ENCODE measurements around the gene RAD51B.
"Not testable (repeated sequence)": the region's sequence is repeated elsewhere in the genome, so short reads cannot be mapped to it uniquely, and the experiment has no call there.

Gene RAD51B

GRCh38 chr14:68284834-68285233, 465.3 kb downstream of the RAD51B start:
- Histone ChIP-seq H3K36me3 (ENCODE audit: insufficient read depth, low read length) (no peaks in the 10 kb centered on the region), H3K9ac (ENCODE audit: insufficient read length) (peak overlapping the region; percentile 61), H3K9me3 (ENCODE audit: low read depth, low read length) (no peaks in the 10 kb centered on the region), H3K4me3 (peak overlapping the region; percentile 59), H3K27ac (peak overlapping the region; percentile 86)
- DNase-seq (ENCODE audit: low read depth, low spot score), result no peak
- TF ChIP-seq EZH2 (IDR thresholded peaks at IDR 0.05) (no peak), FOXP2 (optimal IDR thresholded peaks at IDR 0.05; ENCODE audit: control extremely low read depth, extremely low read length, insufficient read depth) (no peak), POLR2AphosphoS5 (IDR thresholded peaks at IDR 0.05; ENCODE audit: borderline replicate concordance, low read depth, low read length) (no peak)

GRCh38 chr14:68285421-68286179, 466.0 kb downstream of the RAD51B start:
- no peaks in the 10 kb centered on the region for H3K36me3 ChIP-seq (ENCODE audit: insufficient read depth, low read length)
- H3K9ac ChIP-seq (ENCODE audit: insufficient read length), result peak overlapping the region; percentile 61
- peak; percentile 88 for DNase-seq (ENCODE audit: low read depth, low spot score)
- TF ChIP-seq POLR2AphosphoS5 (IDR thresholded peaks at IDR 0.05; ENCODE audit: borderline replicate concordance, low read depth, low read length), result peak; percentile 40; the same call in 1 of the 2 replicates
- no peak for TF ChIP-seq FOXP2 (optimal IDR thresholded peaks at IDR 0.05; ENCODE audit: control extremely low read depth, extremely low read length, insufficient read depth)
- TF ChIP-seq EZH2 (IDR thresholded peaks at IDR 0.05), result no peak
- H3K4me3 ChIP-seq, result peak overlapping the region; percentile 59
- H3K9me3 ChIP-seq (ENCODE audit: low read depth, low read length), result no peaks in the 10 kb centered on the region
- H3K27ac ChIP-seq, result peak overlapping the region; percentile 86

GRCh38 chr14:68286667-68287066, 467.1 kb downstream of the RAD51B start:
- H3K27ac ChIP-seq, result no peak overlapping the region
- H3K4me3 ChIP-seq, result no peak overlapping the region
- H3K9ac ChIP-seq (ENCODE audit: insufficient read length), result no peak overlapping the region
- DNase-seq (ENCODE audit: low read depth, low spot score), result no peak
- no peaks in the 10 kb centered on the region for H3K9me3 ChIP-seq (ENCODE audit: low read depth, low read length)
- H3K36me3 ChIP-seq (ENCODE audit: insufficient read depth, low read length), result no peaks in the 10 kb centered on the region
- TF ChIP-seq EZH2 (IDR thresholded peaks at IDR 0.05) (no peak), FOXP2 (optimal IDR thresholded peaks at IDR 0.05; ENCODE audit: control extremely low read depth, extremely low read length, insufficient read depth) (no peak), POLR2AphosphoS5 (IDR thresholded peaks at IDR 0.05; ENCODE audit: borderline replicate concordance, low read depth, low read length) (no peak)

GRCh38 chr14:68289452-68289851, 469.9 kb downstream of the RAD51B start:
- not testable (repeated sequence) for H3K4me3 ChIP-seq; H3K9ac ChIP-seq (ENCODE audit: insufficient read length); H3K36me3 ChIP-seq (ENCODE audit: insufficient read depth, low read length); H3K27ac ChIP-seq; H3K9me3 ChIP-seq (ENCODE audit: low read depth, low read length); DNase-seq (ENCODE audit: low read depth, low spot score)

- Histone ChIP-seq H3K27ac (peak overlapping the region; percentile 84), H3K36me3 (ENCODE audit: insufficient read depth, low read length) (no peaks in the 10 kb centered on the region), H3K4me3 (peak overlapping the region; percentile 18; the same call in 1 of the 2 replicates), H3K9ac (ENCODE audit: insufficient read length) (no peak overlapping the region), H3K9me3 (ENCODE audit: low read depth, low read length) (no peaks in the 10 kb centered on the region)
- DNase-seq (ENCODE audit: low read depth, low spot score), result no peak
- TF ChIP-seq EZH2 (IDR thresholded peaks at IDR 0.05) (no peak), FOXP2 (optimal IDR thresholded peaks at IDR 0.05; ENCODE audit: control extremely low read depth, extremely low read length, insufficient read depth) (no peak), POLR2AphosphoS5 (IDR thresholded peaks at IDR 0.05; ENCODE audit: borderline replicate concordance, low read depth, low read length) (no peak)
Observed at GRCh38 chr14:68291820-68292219, 472.2 kb downstream of the RAD51B start.

GRCh38 chr14:68292441-68293215, 473.0 kb downstream of the RAD51B start:
- no peaks in the 10 kb centered on the region for H3K36me3 ChIP-seq (ENCODE audit: insufficient read depth, low read length)
- H3K9ac ChIP-seq (ENCODE audit: insufficient read length), result peak overlapping the region; percentile 34
- DNase-seq (ENCODE audit: low read depth, low spot score), result no peak
- H3K4me3 ChIP-seq, result peak overlapping the region; percentile 52
- TF ChIP-seq EZH2 (IDR thresholded peaks at IDR 0.05) (no peak), POLR2AphosphoS5 (IDR thresholded peaks at IDR 0.05; ENCODE audit: borderline replicate concordance, low read depth, low read length) (no peak), FOXP2 (optimal IDR thresholded peaks at IDR 0.05; ENCODE audit: control extremely low read depth, extremely low read length, insufficient read depth) (no peak)
- H3K9me3 ChIP-seq (ENCODE audit: low read depth, low read length), result no peaks in the 10 kb centered on the region
- H3K27ac ChIP-seq, result peak overlapping the region; percentile 84

GRCh38 chr14:68293404-68293803, 473.8 kb downstream of the RAD51B start:
- peak overlapping the region; percentile 84; the same call in 1 of the 2 replicates for H3K27ac ChIP-seq
- peak overlapping the region; percentile 34 for H3K9ac ChIP-seq (ENCODE audit: insufficient read length)
- TF ChIP-seq EZH2 (IDR thresholded peaks at IDR 0.05) (no peak), POLR2AphosphoS5 (IDR thresholded peaks at IDR 0.05; ENCODE audit: borderline replicate concordance, low read depth, low read length) (no peak), FOXP2 (optimal IDR thresholded peaks at IDR 0.05; ENCODE audit: control extremely low read depth, extremely low read length, insufficient read depth) (no peak)
- DNase-seq (ENCODE audit: low read depth, low spot score), result no peak
- no peaks in the 10 kb centered on the region for H3K9me3 ChIP-seq (ENCODE audit: low read depth, low read length)
- no peak overlapping the region for H3K4me3 ChIP-seq
- H3K36me3 ChIP-seq (ENCODE audit: insufficient read depth, low read length), result no peaks in the 10 kb centered on the region

- no peak overlapping the region for H3K27ac ChIP-seq
- H3K9me3 ChIP-seq (ENCODE audit: low read depth, low read length), result no peaks in the 10 kb centered on the region
- TF ChIP-seq FOXP2 (optimal IDR thresholded peaks at IDR 0.05; ENCODE audit: control extremely low read depth, extremely low read length, insufficient read depth), result no peak
- no peak for TF ChIP-seq EZH2 (IDR thresholded peaks at IDR 0.05)
- no peak for TF ChIP-seq POLR2AphosphoS5 (IDR thresholded peaks at IDR 0.05; ENCODE audit: borderline replicate concordance, low read depth, low read length)
- no peak overlapping the region for H3K4me3 ChIP-seq
- no peak for DNase-seq (ENCODE audit: low read depth, low spot score)
- H3K9ac ChIP-seq (ENCODE audit: insufficient read length), result no peak overlapping the region
- no peaks in the 10 kb centered on the region for H3K36me3 ChIP-seq (ENCODE audit: insufficient read depth, low read length)
Observed at GRCh38 chr14:68295316-68295816, 475.8 kb downstream of the RAD51B start.
